Panc1 (cell line): ENCODE measurements around the gene MRPL46.

Source experiments
- CTCF ChIP-seq: fragments of 450-650 bp; IDR thresholded peaks from 2 replicates; pipeline ENCODE4 v1.5.1; 2017; ENCODE audit warnings: mild to moderate bottlenecking
- POLR2AphosphoS5 ChIP-seq: IDR thresholded peaks from 2 replicates; pipeline ENCODE4 v1.6.1; 2012; ENCODE audit warnings: mild to moderate bottlenecking, low read depth, low read length, moderate library complexity
- REST ChIP-seq, 2 experiments: IDR thresholded peaks; 2 replicates each; pipeline ENCODE4 v1.6.1; 2011 to 2012; ENCODE audit warnings: low read depth in 2 of 2, control low read depth in 1 of 2, low read length in 1 of 2, mild to moderate bottlenecking in 1 of 2, moderate library complexity in 1 of 2; ENCODE audit not compliant: insufficient read depth in 1 of 2
- SIN3A ChIP-seq: IDR thresholded peaks from 2 replicates; pipeline ENCODE4 v1.6.1; 2012; ENCODE audit warnings: low read depth, mild to moderate bottlenecking, low read length, moderate library complexity, borderline replicate concordance; ENCODE audit not compliant: insufficient read depth
- TCF7L2 ChIP-seq: IDR thresholded peaks from 2 replicates; pipeline ENCODE4 v1.6.1; 2011; ENCODE audit warnings: mild to moderate bottlenecking, low read depth, low read length, inconsistent platforms

GRCh38 chr15:88433046-88433685 is 34.0 kb downstream of the MRPL46 start:
- TF ChIP-seq CTCF, result no peak
- no peak for TF ChIP-seq POLR2AphosphoS5
- TF ChIP-seq SIN3A, result no peak
- TF ChIP-seq REST (IDR thresholded peaks at IDR 0.05; ENCODE audit: insufficient read depth in 1 of 2, low read depth in 2 of 2, low read length in 1 of 2), result no peak
- TF ChIP-seq TCF7L2, result no peak
